ENCODE data around the gene CSMD2. TPM values are rescaled to one million over a fixed set of nuclear protein-coding genes. Genes with fewer than 3 reads are reported as not detected.

Gene CSMD2
- total RNA-seq, 8 experiments from 2014 or later = 0.32 to 50.0 (median 1.2) TPM

GRCh38 chr1:33615546-33615945 is 549.5 kb downstream of the CSMD2 start:
- no peak overlapping the region for H3K4me3 ChIP-seq
- no peak for ATAC-seq (replicated peaks in 6 of 8)
- 25 to 64% (median 60%) methylated on average over 1 to 7 of the region's 7 CpGs; no CpG with 5 or more reads in 3 of the 10 experiments for WGBS, 10 experiments
- H3K27ac ChIP-seq = no peak overlapping the region
- no peaks in the 10 kb centered on the region for H3K4me1 ChIP-seq (replicated peaks in 1 of 2)
- in situ Hi-C loops (cut with MboI; ENCODE audit: low pct_unique_long_range_greater_than_20kb in 2 of 9, low sequenced_read_pairs in 9 of 9, unreplicated experiment in 9 of 9) = no loop called here

DNA sequence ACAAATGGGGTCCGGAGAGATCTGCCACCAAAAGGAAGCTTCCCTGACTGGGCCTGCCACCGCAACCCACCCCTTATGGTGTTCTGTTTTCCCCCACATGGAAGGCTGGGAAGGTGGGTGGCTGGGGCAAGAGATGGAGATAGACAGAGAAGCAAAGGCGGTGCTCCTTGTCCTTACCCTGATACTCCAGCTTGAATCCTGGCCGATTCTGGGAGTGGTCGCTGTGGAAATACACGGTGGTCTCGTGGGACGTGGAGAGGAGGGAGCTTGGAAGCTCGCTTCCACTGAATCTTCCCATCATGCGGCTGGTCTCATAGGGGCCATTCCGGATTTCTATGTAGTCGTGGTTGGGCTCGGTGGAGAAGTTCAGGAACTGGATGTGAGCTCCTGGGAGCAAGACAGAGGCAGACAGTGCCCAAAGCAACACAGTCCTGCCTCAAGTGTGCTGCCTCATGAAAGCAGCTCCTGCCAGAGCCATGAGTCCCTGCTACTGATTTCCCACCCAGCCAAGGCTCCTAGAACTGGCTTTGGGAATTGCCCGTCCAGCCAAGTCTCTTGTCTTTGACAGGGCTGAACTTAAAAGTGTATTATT is 554.1 kb downstream of the CSMD2 start:
- Histone ChIP-seq H3K27ac (no peak overlapping the region), H3K4me1 (replicated peaks in 1 of 2) (no peaks in the 10 kb centered on the region), H3K4me3 (no peak overlapping the region)
- in situ Hi-C loops (cut with MboI; ENCODE audit: low pct_unique_long_range_greater_than_20kb in 2 of 9, low sequenced_read_pairs in 9 of 9, unreplicated experiment in 9 of 9) = no loop called here
- no peak for ATAC-seq (replicated peaks in 6 of 8)
- WGBS, 10 experiments = 50 to 100% (median 94%) methylated on average over 1 to 12 of the region's 14 CpGs; no CpG with 5 or more reads in 1 of the 10 experiments

DNA sequence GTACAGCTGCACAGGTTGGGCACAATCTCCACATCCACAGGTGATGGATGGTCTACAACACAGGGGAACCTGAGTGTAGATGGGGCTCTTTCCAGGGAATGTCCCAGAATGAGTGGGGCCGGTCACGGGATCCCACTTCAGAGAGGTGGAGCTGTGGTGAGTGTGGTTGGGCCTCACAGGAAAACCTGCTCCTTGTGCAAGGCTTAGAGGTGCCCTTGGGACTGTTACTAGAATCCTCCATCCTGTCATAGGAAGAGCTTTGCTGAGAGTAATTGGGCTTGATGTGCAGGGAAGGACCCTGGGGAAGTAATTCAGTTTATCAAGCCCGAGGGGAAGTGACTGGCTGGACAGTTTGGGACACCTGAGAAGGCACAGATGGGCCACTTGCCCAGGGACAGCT is 554.6 kb downstream of the CSMD2 start:
- in situ Hi-C loops (cut with MboI; ENCODE audit: low pct_unique_long_range_greater_than_20kb in 2 of 9, low sequenced_read_pairs in 9 of 9, unreplicated experiment in 9 of 9) = no loop called here
- no peak overlapping the region for H3K27ac ChIP-seq
- no peak overlapping the region for H3K4me3 ChIP-seq
- no peak for ATAC-seq (replicated peaks in 6 of 8)
- WGBS, 10 experiments = 86 to 100% (median 100%) methylated on average over 1 to 2 of the region's 3 CpGs; no CpG with 5 or more reads in 5 of the 10 experiments
- no peaks in the 10 kb centered on the region for H3K4me1 ChIP-seq (replicated peaks in 1 of 2)

GRCh38 chr1:33609739-33610138 is 555.3 kb downstream of the CSMD2 start:
- no peak for ATAC-seq (replicated peaks in 6 of 8)
- in situ Hi-C loops (cut with MboI; ENCODE audit: low pct_unique_long_range_greater_than_20kb in 2 of 9, low sequenced_read_pairs in 9 of 9, unreplicated experiment in 9 of 9) = no loop called here
- no peaks in the 10 kb centered on the region for H3K4me1 ChIP-seq (replicated peaks in 1 of 2)
- no peak overlapping the region for H3K27ac ChIP-seq
- no peak overlapping the region for H3K4me3 ChIP-seq
- 74 to 100% (median 94%) methylated on average over 2 to 5 of the region's 5 CpGs for WGBS, 10 experiments

DNA sequence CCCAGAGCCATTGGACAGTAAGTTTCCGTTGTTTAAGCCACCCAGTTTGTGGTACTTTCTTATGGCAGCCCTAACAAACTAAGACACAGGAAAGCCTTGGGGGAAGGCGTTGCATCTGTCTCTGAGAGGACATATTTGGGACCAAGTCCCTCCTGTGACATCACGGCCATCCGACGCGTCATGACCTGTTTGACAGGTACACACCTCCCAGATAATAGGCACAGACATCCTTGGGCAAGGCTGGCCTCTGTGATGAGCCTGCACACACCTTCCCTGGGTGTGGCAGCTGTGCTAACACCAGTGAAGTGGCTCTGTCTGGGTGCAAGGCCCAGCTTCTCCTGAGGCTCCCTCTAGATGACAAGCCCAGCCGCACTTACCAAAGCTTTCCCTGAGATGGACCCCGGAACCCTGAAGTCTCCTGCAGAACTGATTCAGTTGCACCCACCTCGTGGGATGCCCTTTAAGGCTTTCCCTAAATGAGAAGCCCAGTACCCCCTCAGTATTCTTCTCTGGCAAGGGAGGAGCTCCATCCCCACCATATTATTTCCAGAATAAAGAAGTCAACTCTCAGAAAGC is 556.1 kb downstream of the CSMD2 start:
- H3K4me3 ChIP-seq = no peak overlapping the region
- WGBS, 10 experiments = 56 to 100% (median 89%) methylated on average over 2 to 8 of the region's 9 CpGs; no CpG with 5 or more reads in 2 of the 10 experiments
- ATAC-seq (replicated peaks in 6 of 8) = no peak
- H3K27ac ChIP-seq = no peak overlapping the region
- in situ Hi-C loops (cut with MboI; ENCODE audit: low pct_unique_long_range_greater_than_20kb in 2 of 9, low sequenced_read_pairs in 9 of 9, unreplicated experiment in 9 of 9) = no loop called here
- no peaks in the 10 kb centered on the region for H3K4me1 ChIP-seq (replicated peaks in 1 of 2)

- no peak overlapping the region for H3K27ac ChIP-seq
- no peaks in the 10 kb centered on the region for H3K4me1 ChIP-seq (replicated peaks in 1 of 2)
- H3K4me3 ChIP-seq = no peak overlapping the region
- no peak for ATAC-seq (replicated peaks in 6 of 8)
- WGBS, 10 experiments = 70 to 90% (median 80%) methylated on average over 5 to 10 of the region's 12 CpGs; no CpG with 5 or more reads in 3 of the 10 experiments
- in situ Hi-C loops (cut with MboI; ENCODE audit: low pct_unique_long_range_greater_than_20kb in 2 of 9, low sequenced_read_pairs in 9 of 9, unreplicated experiment in 9 of 9) = no loop called here
Observed at GRCh38 chr1:33607444-33608005, 557.5 kb downstream of the CSMD2 start.

GRCh38 chr1:33606272-33606671 is 558.8 kb downstream of the CSMD2 start:
- WGBS, 10 experiments = 0 to 100% (median 60%) methylated on average over 1 to 7 of the region's 9 CpGs; no CpG with 5 or more reads in 1 of the 10 experiments
- ATAC-seq (replicated peaks in 6 of 8) = peak in 3 of 8 experiments; percentile 23 to 89 (median 76)

GRCh38 chr1:33602271-33602670 is 562.8 kb downstream of the CSMD2 start:
- 60 to 100% (median 81%) methylated on average over 1 to 9 of the region's 9 CpGs; no CpG with 5 or more reads in 4 of the 10 experiments for WGBS, 10 experiments
- in situ Hi-C loops (cut with MboI; ENCODE audit: low pct_unique_long_range_greater_than_20kb in 2 of 9, low sequenced_read_pairs in 9 of 9, unreplicated experiment in 9 of 9) = no loop called here
- Histone ChIP-seq H3K27ac (no peak overlapping the region), H3K4me3 (no peak overlapping the region), H3K4me1 (replicated peaks in 1 of 2) (no peaks in the 10 kb centered on the region)
- ATAC-seq (replicated peaks in 6 of 8) = no peak

More at GRCh38 chr1:33606272-33606671, 558.8 kb downstream of the CSMD2 start:
- Histone ChIP-seq H3K27ac (no peak overlapping the region), H3K4me1 (replicated peaks in 1 of 2) (no peaks in the 10 kb centered on the region), H3K4me3 (no peak overlapping the region)
- in situ Hi-C loops (cut with MboI; ENCODE audit: low pct_unique_long_range_greater_than_20kb in 2 of 9, low sequenced_read_pairs in 9 of 9, unreplicated experiment in 9 of 9) = no loop called here

DNA sequence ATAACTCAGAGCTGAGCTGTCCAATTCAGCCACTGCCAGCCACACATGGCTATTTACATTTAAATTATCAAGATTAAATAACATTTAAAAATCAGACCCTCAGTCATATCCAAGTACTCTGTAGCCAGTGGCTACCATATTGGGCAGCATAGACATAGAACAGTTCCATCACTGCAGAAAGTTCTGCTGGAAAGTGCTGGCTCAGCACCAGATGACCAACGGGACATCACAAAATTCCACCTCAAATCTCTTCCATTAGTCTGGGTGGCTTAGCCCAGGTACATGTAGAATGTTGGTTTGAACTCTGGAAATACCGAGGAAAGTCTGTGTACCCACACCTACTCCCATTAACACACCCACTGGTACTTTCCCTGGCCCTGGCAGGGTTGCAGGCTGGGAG is 563.3 kb downstream of the CSMD2 start:
- no peak for ATAC-seq (replicated peaks in 6 of 8)
- Histone ChIP-seq H3K4me3 (no peak overlapping the region), H3K27ac (no peak overlapping the region), H3K4me1 (replicated peaks in 1 of 2) (no peaks in the 10 kb centered on the region)
- 67 to 100% (median 79%) methylated on average over 1 to 2 of the region's 2 CpGs; no CpG with 5 or more reads in 6 of the 10 experiments for WGBS, 10 experiments
- in situ Hi-C loops (cut with MboI; ENCODE audit: low pct_unique_long_range_greater_than_20kb in 2 of 9, low sequenced_read_pairs in 9 of 9, unreplicated experiment in 9 of 9) = no loop called here

DNA sequence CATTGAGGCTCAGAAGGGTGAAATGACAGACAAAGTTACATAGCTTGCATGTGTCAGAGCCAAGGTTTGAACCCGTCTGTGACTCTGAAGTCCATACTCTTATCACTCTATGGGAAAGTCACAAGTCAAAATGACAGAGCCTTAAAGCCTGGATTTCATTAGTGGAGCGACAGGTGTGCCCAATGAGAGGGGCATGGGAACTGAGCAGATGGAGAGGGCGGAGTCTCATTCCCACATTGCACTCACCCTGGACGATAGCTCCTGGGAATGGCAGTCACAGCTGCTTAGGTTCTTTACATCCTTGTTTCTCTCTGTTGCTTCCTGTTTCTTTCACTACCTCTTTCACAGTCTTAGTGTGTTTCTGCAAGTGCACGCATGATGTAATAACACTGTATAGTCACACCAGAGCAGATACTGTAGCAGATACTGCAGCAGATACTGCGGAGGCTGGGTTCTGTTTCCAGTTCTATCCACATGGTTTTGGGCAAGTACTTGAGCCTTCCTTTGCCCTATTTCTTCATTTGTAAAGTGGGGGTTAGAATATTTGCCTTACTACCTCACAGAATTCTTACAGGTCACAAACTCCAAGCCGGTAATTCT is 565.4 kb downstream of the CSMD2 start:
- no peak for ATAC-seq (replicated peaks in 6 of 8)
- in situ Hi-C loops (cut with MboI; ENCODE audit: low pct_unique_long_range_greater_than_20kb in 2 of 9, low sequenced_read_pairs in 9 of 9, unreplicated experiment in 9 of 9) = no loop called here

DNA sequence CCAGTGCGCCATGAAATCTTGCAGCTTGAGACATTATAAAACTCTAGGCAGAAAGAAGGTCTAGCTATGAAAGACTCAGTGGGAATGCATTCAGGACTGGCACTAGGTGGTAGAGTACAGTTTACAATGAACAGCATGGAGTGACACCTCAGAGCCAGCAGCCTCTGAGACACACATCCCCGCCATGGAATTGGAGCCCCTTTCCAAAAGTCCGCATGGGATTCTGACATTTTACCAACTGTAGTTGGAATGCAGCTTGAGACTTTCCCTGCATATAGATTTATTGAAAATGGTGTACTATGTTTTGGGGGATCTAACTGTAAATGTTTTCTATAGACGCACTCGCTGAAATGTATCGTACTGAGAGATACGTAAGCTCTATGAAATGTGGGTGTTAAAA is 576.3 kb downstream of the CSMD2 start:
- no peak for ATAC-seq (replicated peaks in 6 of 8)

More for the DNA sequence above, 565.4 kb downstream of the CSMD2 start:
- Histone ChIP-seq H3K27ac (no peak overlapping the region), H3K4me1 (replicated peaks in 1 of 2) (no peaks in the 10 kb centered on the region), H3K4me3 (no peak overlapping the region)
- 57 to 100% (median 81%) methylated on average over 1 to 7 of the region's 7 CpGs; no CpG with 5 or more reads in 1 of the 10 experiments for WGBS, 10 experiments

DNA sequence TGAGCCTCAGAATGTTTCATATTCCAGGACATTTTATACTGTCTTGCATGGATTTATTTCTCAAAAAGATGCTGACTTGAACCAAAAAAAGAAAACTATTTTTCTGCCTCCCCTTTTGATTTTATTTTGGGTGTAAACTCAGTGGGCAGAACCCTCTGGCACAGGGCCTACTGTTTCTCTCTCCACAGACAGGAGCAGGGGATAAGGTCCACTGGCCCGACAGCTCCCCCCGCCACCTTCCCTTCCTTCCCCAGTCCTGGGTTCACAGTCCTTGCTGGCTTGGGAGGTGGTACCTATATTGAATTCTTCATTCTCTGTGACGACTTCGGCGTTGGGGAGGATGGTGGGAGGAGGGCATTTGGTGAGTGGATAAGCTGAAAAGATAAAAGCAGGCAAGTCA is 578.2 kb downstream of the CSMD2 start:
- no peak for ATAC-seq (replicated peaks in 6 of 8)
- H3K27ac ChIP-seq = no peak overlapping the region
- H3K4me3 ChIP-seq = no peak overlapping the region
- no peaks in the 10 kb centered on the region for H3K4me1 ChIP-seq (replicated peaks in 1 of 2)
- WGBS, 10 experiments = 71 to 97% (median 85%) methylated on average over 3 to 5 of the region's 5 CpGs; no CpG with 5 or more reads in 2 of the 10 experiments
- in situ Hi-C loops (cut with MboI; ENCODE audit: low pct_unique_long_range_greater_than_20kb in 2 of 9, low sequenced_read_pairs in 9 of 9, unreplicated experiment in 9 of 9) = no loop called here

More for the DNA sequence above, 576.3 kb downstream of the CSMD2 start:
- Histone ChIP-seq H3K4me1 (replicated peaks in 1 of 2) (no peaks in the 10 kb centered on the region), H3K4me3 (no peak overlapping the region), H3K27ac (no peak overlapping the region)
- WGBS, 10 experiments = 70 to 100% (median 100%) methylated on average over 1 to 7 of the region's 7 CpGs; no CpG with 5 or more reads in 1 of the 10 experiments
- in situ Hi-C loops (cut with MboI; ENCODE audit: low pct_unique_long_range_greater_than_20kb in 2 of 9, low sequenced_read_pairs in 9 of 9, unreplicated experiment in 9 of 9) = no loop called here

DNA sequence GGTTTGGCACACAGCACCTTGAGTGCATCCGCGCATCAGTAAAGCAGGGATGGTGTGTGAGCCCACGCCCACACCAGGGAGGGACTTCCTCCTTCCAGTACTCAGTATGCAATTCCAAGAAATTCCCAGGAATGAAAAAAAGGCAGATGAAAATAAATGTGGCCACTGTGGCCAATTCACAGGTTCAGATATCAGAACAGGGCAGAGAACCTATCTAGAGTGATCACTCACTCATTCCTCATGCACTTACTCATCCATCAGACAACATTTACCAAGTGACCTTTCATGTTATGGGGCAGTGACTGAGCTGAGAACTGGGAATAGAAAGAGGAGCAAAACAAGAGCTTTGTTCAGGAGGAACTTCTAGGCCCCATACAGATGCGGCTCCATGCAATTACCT is 578.9 kb downstream of the CSMD2 start:
- in situ Hi-C loops (cut with MboI; ENCODE audit: low pct_unique_long_range_greater_than_20kb in 2 of 9, low sequenced_read_pairs in 9 of 9, unreplicated experiment in 9 of 9) = no loop called here

More for the DNA sequence above, 578.9 kb downstream of the CSMD2 start:
- 78 to 100% (median 94%) methylated on average over 1 to 4 of the region's 4 CpGs; no CpG with 5 or more reads in 2 of the 10 experiments for WGBS, 10 experiments
- H3K4me3 ChIP-seq = no peak overlapping the region
- H3K4me1 ChIP-seq (replicated peaks in 1 of 2) = no peaks in the 10 kb centered on the region
- H3K27ac ChIP-seq = no peak overlapping the region
- ATAC-seq (replicated peaks in 6 of 8) = peak in 1 of 8 experiments; percentile 33

Data from motor neuron (in vitro differentiated cells).